ENCODE data around the gene RASA4. TPM values are rescaled to one million over a fixed set of nuclear protein-coding genes. Genes with fewer than 3 reads are reported as not detected.
A peak's percentile ranks its signal among the peaks of the same experiment; 100 is the strongest.
"Not testable (repeated sequence)": the region's sequence is repeated elsewhere in the genome, so short reads cannot be mapped to it uniquely, and the experiment has no call there.

The RASA4 gene
- total RNA-seq (ENCODE audit: unreplicated experiment): 102 TPM
- long read RNA-seq, partial matches to known transcripts: 3 of 6 reads
- long read RNA-seq, other reads (novel, unspliced or antisense): 0 of 6 reads

GRCh38 chr7:102616507-102617125, at the start of gene RASA4:
Gene RASA4 (minus strand): TSS chr7:102616756. CDS start chr7:102616689, 67 bp downstream.
- not testable (repeated sequence) for H3K27ac Mint-ChIP-seq (ENCODE audit: unreplicated experiment); H3K4me3 Mint-ChIP-seq (ENCODE audit: unreplicated experiment); H3K36me3 Mint-ChIP-seq (ENCODE audit: unreplicated experiment); DNase-seq; H3K4me1 Mint-ChIP-seq (ENCODE audit: low read depth, unreplicated experiment); H3K27me3 Mint-ChIP-seq (ENCODE audit: unreplicated experiment); H3K9me3 Mint-ChIP-seq (ENCODE audit: unreplicated experiment)

GRCh38 chr7:102664765-102665164, 48.2 kb upstream of the RASA4 start:
- H3K4me1 Mint-ChIP-seq (ENCODE audit: low read depth, unreplicated experiment); H3K9me3 Mint-ChIP-seq (ENCODE audit: unreplicated experiment); DNase-seq; H3K4me3 Mint-ChIP-seq (ENCODE audit: unreplicated experiment); H3K27ac Mint-ChIP-seq (ENCODE audit: unreplicated experiment); H3K36me3 Mint-ChIP-seq (ENCODE audit: unreplicated experiment); H3K27me3 Mint-ChIP-seq (ENCODE audit: unreplicated experiment): not testable (repeated sequence)

- H3K4me1 Mint-ChIP-seq (ENCODE audit: low read depth, unreplicated experiment); DNase-seq; H3K27me3 Mint-ChIP-seq (ENCODE audit: unreplicated experiment); H3K4me3 Mint-ChIP-seq (ENCODE audit: unreplicated experiment); H3K9me3 Mint-ChIP-seq (ENCODE audit: unreplicated experiment); H3K27ac Mint-ChIP-seq (ENCODE audit: unreplicated experiment); H3K36me3 Mint-ChIP-seq (ENCODE audit: unreplicated experiment): not testable (repeated sequence)
These were observed 33.4 kb upstream of the RASA4 start, which contains the start of gene SPDYE2B for GRCh38 chr7:102649924-102650323. Gene SPDYE2B (plus strand): TSS chr7:102650319. CDS start chr7:102652349, 2,030 bp downstream.

- H3K4me3 Mint-ChIP-seq (ENCODE audit: unreplicated experiment); H3K36me3 Mint-ChIP-seq (ENCODE audit: unreplicated experiment); H3K9me3 Mint-ChIP-seq (ENCODE audit: unreplicated experiment); H3K4me1 Mint-ChIP-seq (ENCODE audit: low read depth, unreplicated experiment); H3K27ac Mint-ChIP-seq (ENCODE audit: unreplicated experiment); H3K27me3 Mint-ChIP-seq (ENCODE audit: unreplicated experiment): not testable (repeated sequence)
- DNase-seq: peak; percentile 2
These were observed 31.3 kb upstream of the RASA4 start for GRCh38 chr7:102647813-102648212.

GRCh38 chr7:102643404-102643803, 26.8 kb upstream of the RASA4 start:
- H3K27me3 Mint-ChIP-seq (ENCODE audit: unreplicated experiment): not testable (repeated sequence)

GRCh38 chr7:102642691-102643090, 26.1 kb upstream of the RASA4 start, which contains the start of gene UPK3BL1:
Gene UPK3BL1 (minus strand): TSS chr7:102642791. CDS start chr7:102642741, 50 bp downstream.
- not testable (repeated sequence) for H3K27ac Mint-ChIP-seq (ENCODE audit: unreplicated experiment); DNase-seq; H3K4me3 Mint-ChIP-seq (ENCODE audit: unreplicated experiment); H3K4me1 Mint-ChIP-seq (ENCODE audit: low read depth, unreplicated experiment); H3K36me3 Mint-ChIP-seq (ENCODE audit: unreplicated experiment); H3K9me3 Mint-ChIP-seq (ENCODE audit: unreplicated experiment); H3K27me3 Mint-ChIP-seq (ENCODE audit: unreplicated experiment)

More at GRCh38 chr7:102643404-102643803, 26.8 kb upstream of the RASA4 start:
- H3K4me1 Mint-ChIP-seq (ENCODE audit: low read depth, unreplicated experiment); H3K27ac Mint-ChIP-seq (ENCODE audit: unreplicated experiment); H3K9me3 Mint-ChIP-seq (ENCODE audit: unreplicated experiment); H3K4me3 Mint-ChIP-seq (ENCODE audit: unreplicated experiment); H3K36me3 Mint-ChIP-seq (ENCODE audit: unreplicated experiment); DNase-seq: not testable (repeated sequence)

GRCh38 chr7:102638848-102639247, 22.3 kb upstream of the RASA4 start:
- peak; percentile 1 for DNase-seq
- H3K9me3 Mint-ChIP-seq (ENCODE audit: unreplicated experiment); H3K27me3 Mint-ChIP-seq (ENCODE audit: unreplicated experiment); H3K36me3 Mint-ChIP-seq (ENCODE audit: unreplicated experiment); H3K27ac Mint-ChIP-seq (ENCODE audit: unreplicated experiment); H3K4me1 Mint-ChIP-seq (ENCODE audit: low read depth, unreplicated experiment); H3K4me3 Mint-ChIP-seq (ENCODE audit: unreplicated experiment): not testable (repeated sequence)

GRCh38 chr7:102636956-102637355, 20.4 kb upstream of the RASA4 start:
- H3K4me1 Mint-ChIP-seq (ENCODE audit: low read depth, unreplicated experiment); DNase-seq; H3K27ac Mint-ChIP-seq (ENCODE audit: unreplicated experiment); H3K9me3 Mint-ChIP-seq (ENCODE audit: unreplicated experiment); H3K27me3 Mint-ChIP-seq (ENCODE audit: unreplicated experiment); H3K36me3 Mint-ChIP-seq (ENCODE audit: unreplicated experiment); H3K4me3 Mint-ChIP-seq (ENCODE audit: unreplicated experiment): not testable (repeated sequence)

- H3K4me1 Mint-ChIP-seq (ENCODE audit: low read depth, unreplicated experiment); H3K27me3 Mint-ChIP-seq (ENCODE audit: unreplicated experiment); H3K27ac Mint-ChIP-seq (ENCODE audit: unreplicated experiment); H3K9me3 Mint-ChIP-seq (ENCODE audit: unreplicated experiment); DNase-seq; H3K36me3 Mint-ChIP-seq (ENCODE audit: unreplicated experiment); H3K4me3 Mint-ChIP-seq (ENCODE audit: unreplicated experiment): not testable (repeated sequence)
These were observed 18.8 kb upstream of the RASA4 start for GRCh38 chr7:102635354-102635753.

GRCh38 chr7:102634299-102634698, 17.7 kb upstream of the RASA4 start:
- H3K4me3 Mint-ChIP-seq (ENCODE audit: unreplicated experiment); H3K27me3 Mint-ChIP-seq (ENCODE audit: unreplicated experiment); H3K27ac Mint-ChIP-seq (ENCODE audit: unreplicated experiment); H3K9me3 Mint-ChIP-seq (ENCODE audit: unreplicated experiment); H3K36me3 Mint-ChIP-seq (ENCODE audit: unreplicated experiment); H3K4me1 Mint-ChIP-seq (ENCODE audit: low read depth, unreplicated experiment): not testable (repeated sequence)
- peak; percentile 6 for DNase-seq

- not testable (repeated sequence) for H3K27ac Mint-ChIP-seq (ENCODE audit: unreplicated experiment); H3K4me3 Mint-ChIP-seq (ENCODE audit: unreplicated experiment); H3K4me1 Mint-ChIP-seq (ENCODE audit: low read depth, unreplicated experiment); H3K9me3 Mint-ChIP-seq (ENCODE audit: unreplicated experiment); H3K27me3 Mint-ChIP-seq (ENCODE audit: unreplicated experiment); H3K36me3 Mint-ChIP-seq (ENCODE audit: unreplicated experiment); DNase-seq
These were observed 14.1 kb upstream of the RASA4 start for GRCh38 chr7:102630622-102631021.

GRCh38 chr7:102627271-102627904, 10.8 kb upstream of the RASA4 start:
- H3K27me3 Mint-ChIP-seq (ENCODE audit: unreplicated experiment); H3K36me3 Mint-ChIP-seq (ENCODE audit: unreplicated experiment); H3K4me3 Mint-ChIP-seq (ENCODE audit: unreplicated experiment); DNase-seq; H3K27ac Mint-ChIP-seq (ENCODE audit: unreplicated experiment); H3K9me3 Mint-ChIP-seq (ENCODE audit: unreplicated experiment); H3K4me1 Mint-ChIP-seq (ENCODE audit: low read depth, unreplicated experiment): not testable (repeated sequence)
